ENCODE measurements around the gene GALNT7.

GALNT7 gene

GRCh38 chr4:173152104-173152503 lies 16.5 kb upstream of the GALNT7 start:
- TF ChIP-seq CTCF (IDR thresholded peaks at IDR 0.05): no peak

GRCh38 chr4:173153445-173153844 lies 15.2 kb upstream of the GALNT7 start:
- no peak for TF ChIP-seq CTCF (IDR thresholded peaks at IDR 0.05)

GRCh38 chr4:173159791-173160190 lies 8.8 kb upstream of the GALNT7 start:
- no peak for TF ChIP-seq CTCF (IDR thresholded peaks at IDR 0.05)

- no peak for TF ChIP-seq CTCF (IDR thresholded peaks at IDR 0.05)
These were observed 7.7 kb upstream of the GALNT7 start for GRCh38 chr4:173160871-173161270.

GRCh38 chr4:173161311-173161710 lies 7.3 kb upstream of the GALNT7 start:
- TF ChIP-seq CTCF (IDR thresholded peaks at IDR 0.05): no peak

GRCh38 chr4:173165706-173166105 lies 2.9 kb upstream of the GALNT7 start:
- no peak for TF ChIP-seq CTCF (IDR thresholded peaks at IDR 0.05)

GRCh38 chr4:173166491-173166890 lies 2.1 kb upstream of the GALNT7 start:
- TF ChIP-seq CTCF (IDR thresholded peaks at IDR 0.05): no peak

GRCh38 chr4:173167758-173168395 lies 734 bp upstream of the GALNT7 start:
- no peak for TF ChIP-seq CTCF (IDR thresholded peaks at IDR 0.05)

Data from LNCAP (cell line).